ENCODE data around the gene CAPN13. TPM values are rescaled to one million over a fixed set of nuclear protein-coding genes. Genes with fewer than 3 reads are reported as not detected.

Gene CAPN13
- total RNA-seq, 1 experiment from 2014 or later = 5.7 TPM

DNA sequence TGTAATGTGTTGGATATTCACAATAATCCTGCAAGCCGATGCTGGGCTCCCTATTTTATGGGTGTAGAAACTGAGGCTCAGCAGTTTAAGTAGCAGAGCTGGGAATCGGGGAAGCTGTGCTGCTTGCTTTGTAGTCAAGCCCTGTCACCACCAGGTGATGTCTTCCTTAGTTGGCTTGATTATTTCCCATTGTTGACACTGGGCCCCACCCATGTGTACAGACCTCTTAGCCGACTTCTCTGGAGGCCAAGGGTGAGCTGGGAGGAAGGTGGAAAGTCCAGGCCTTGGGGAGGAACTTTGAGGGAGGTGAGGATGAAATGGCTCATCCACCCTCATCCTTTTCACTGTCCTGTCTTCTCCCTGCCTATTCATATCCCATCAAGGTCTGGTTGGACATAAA, 60.0 kb downstream of the CAPN13 start:
- H3K27ac Mint-ChIP-seq = no peak overlapping the region
- WGBS (ENCODE audit: extremely low coverage, insufficient read length, low lambda C conversion rate) = no CpG with 5 or more reads among the region's 3 CpGs

More for the DNA sequence above, 60.0 kb downstream of the CAPN13 start:
- H4K91ac ChIP-seq (ENCODE audit: insufficient read length, low read depth, low read length) = no peak overlapping the region
- no peak overlapping the region for H2BK120ac ChIP-seq (ENCODE audit: low read depth, low read length, poor library complexity, severe bottlenecking)
- Mint-ChIP-seq H3K9me3 (no peaks in the 10 kb centered on the region), H3K4me3 (no peak overlapping the region), H3K4me1 (no peaks in the 10 kb centered on the region), H3K36me3 (ENCODE audit: insufficient read depth in 1 of 3, low read depth in 3 of 3) (no peaks in the 10 kb centered on the region; a peak in 1 of 7 replicates), H3K27me3 (ENCODE audit: low read depth) (no peaks in the 10 kb centered on the region)
- no peaks in the 10 kb centered on the region for H3K79me1 ChIP-seq (ENCODE audit: insufficient read depth, low read depth, low read length, poor library complexity, severe bottlenecking)
- H2BK20ac ChIP-seq (ENCODE audit: low read depth, low read length, poor library complexity, severe bottlenecking) = no peak overlapping the region
- H3K4ac ChIP-seq (ENCODE audit: low read depth, low read length) = no peak overlapping the region
- H2AK5ac ChIP-seq (ENCODE audit: insufficient read length, low read length) = no peak overlapping the region
- no peaks in the 10 kb centered on the region for H4K20me1 ChIP-seq (ENCODE audit: control insufficient read depth, insufficient read depth, insufficient read length)
- H3T11ph ChIP-seq (ENCODE audit: low read length) = no peak overlapping the region
- no peak overlapping the region for H4K5ac ChIP-seq (ENCODE audit: insufficient read length, low read depth, low read length)
- no peak overlapping the region for H3K14ac ChIP-seq (ENCODE audit: insufficient read depth, low read length)
- H2BK5ac ChIP-seq (ENCODE audit: insufficient read length, low read length) = no peak overlapping the region
- no peak overlapping the region for H4K8ac ChIP-seq (replicated peaks; ENCODE audit: insufficient read length, low read depth, low read length)
- no peak overlapping the region for H2BK15ac ChIP-seq (ENCODE audit: low read depth, low read length)
- H3K9ac ChIP-seq (ENCODE audit: extremely low read depth, insufficient read length, low read length) = no peak overlapping the region
- no peaks in the 10 kb centered on the region for H3K9me3 ChIP-seq (ENCODE audit: control insufficient read depth, low read depth, low read length)
- no peak overlapping the region for H2BK12ac ChIP-seq (ENCODE audit: insufficient read length, low read depth, low read length)
- no peaks in the 10 kb centered on the region for H3K23me2 ChIP-seq (ENCODE audit: insufficient read length, low read depth, low read length, poor library complexity, severe bottlenecking)
- no peak overlapping the region for H3K18ac ChIP-seq (ENCODE audit: insufficient read length, low read depth, low read length)
- H3K79me2 ChIP-seq (ENCODE audit: insufficient read depth, low read length) = no peaks in the 10 kb centered on the region
- no peak overlapping the region for H3K23ac ChIP-seq (ENCODE audit: insufficient read length, low read depth, low read length)
- DNase-seq = no peak
- no peaks in the 10 kb centered on the region; the same call in 1 of the 2 replicates for H3K4me1 ChIP-seq (ENCODE audit: insufficient read depth, low read length)
- H3K56ac ChIP-seq (ENCODE audit: insufficient read length, low read depth, low read length) = no peak overlapping the region
- no peak overlapping the region for H2AFZ ChIP-seq (ENCODE audit: low read length)
- no peak overlapping the region for H3K4me2 ChIP-seq (ENCODE audit: insufficient read depth, insufficient read length, low read length)
- no peak overlapping the region for H3K27ac ChIP-seq (ENCODE audit: insufficient read length, low read depth, low read length)
- H3K27me3 ChIP-seq (ENCODE audit: insufficient read depth, low read length) = no peaks in the 10 kb centered on the region; the same call in 1 of the 2 replicates
- TF ChIP-seq, protein P1, sequence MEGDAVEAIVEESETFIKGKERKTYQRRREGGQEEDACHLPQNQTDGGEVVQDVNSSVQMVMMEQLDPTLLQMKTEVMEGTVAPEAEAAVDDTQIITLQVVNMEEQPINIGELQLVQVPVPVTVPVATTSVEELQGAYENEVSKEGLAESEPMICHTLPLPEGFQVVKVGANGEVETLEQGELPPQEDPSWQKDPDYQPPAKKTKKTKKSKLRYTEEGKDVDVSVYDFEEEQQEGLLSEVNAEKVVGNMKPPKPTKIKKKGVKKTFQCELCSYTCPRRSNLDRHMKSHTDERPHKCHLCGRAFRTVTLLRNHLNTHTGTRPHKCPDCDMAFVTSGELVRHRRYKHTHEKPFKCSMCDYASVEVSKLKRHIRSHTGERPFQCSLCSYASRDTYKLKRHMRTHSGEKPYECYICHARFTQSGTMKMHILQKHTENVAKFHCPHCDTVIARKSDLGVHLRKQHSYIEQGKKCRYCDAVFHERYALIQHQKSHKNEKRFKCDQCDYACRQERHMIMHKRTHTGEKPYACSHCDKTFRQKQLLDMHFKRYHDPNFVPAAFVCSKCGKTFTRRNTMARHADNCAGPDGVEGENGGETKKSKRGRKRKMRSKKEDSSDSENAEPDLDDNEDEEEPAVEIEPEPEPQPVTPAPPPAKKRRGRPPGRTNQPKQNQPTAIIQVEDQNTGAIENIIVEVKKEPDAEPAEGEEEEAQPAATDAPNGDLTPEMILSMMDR (conservative IDR thresholded peaks at IDR 0.05) = no peak
